Neural cell (in vitro differentiated cells): ENCODE results near the gene OR10J5. TPM values are rescaled to one million over a fixed set of nuclear protein-coding genes. Genes with fewer than 3 reads are reported as not detected.
"Not testable (repeated sequence)": the region's sequence is repeated elsewhere in the genome, so short reads cannot be mapped to it uniquely, and the experiment has no call there.

ENCODE experiments used
- H2AFZ ChIP-seq: fragments of 200-600, 300-800 bp; sonication (generic), shearing (Covaris generic); 2 replicates; pipeline ENCODE4 v1.6.0; 2014; ENCODE audit warnings: low read depth, mild to moderate bottlenecking, antibody characterized with exemption, low read length, moderate library complexity
- H3F3A ChIP-seq: fragments of 200-600 bp; shearing (Covaris generic); 2 replicates; pipeline ENCODE4 v1.6.1; 2016; ENCODE audit warnings: mild to moderate bottlenecking, moderate library complexity, mixed read lengths, antibody characterized with exemption, low read length; ENCODE audit not compliant: insufficient read depth, poor library complexity, severe bottlenecking
- H3K27ac ChIP-seq: fragments of 200-600, 300-800 bp; sonication (generic), shearing (Covaris generic); 2 replicates; pipeline ENCODE4 v1.5.1; 2014; ENCODE audit warnings: mild to moderate bottlenecking, low read length, moderate library complexity
- H3K27me3 ChIP-seq: fragments of 300-800, 200-600 bp; sonication (generic), shearing (Covaris generic); 2 replicates; pipeline ENCODE4 v1.6.0; 2014; ENCODE audit warnings: mild to moderate bottlenecking, low read depth, low read length, moderate library complexity; ENCODE audit not compliant: insufficient read depth
- H3K36me3 ChIP-seq: fragments of 300-800, 200-600 bp; sonication (generic), shearing (Covaris generic); 2 replicates; pipeline ENCODE4 v1.5.1; 2014; ENCODE audit warnings: mild to moderate bottlenecking, antibody characterized with exemption, low read length, moderate library complexity; ENCODE audit not compliant: insufficient read depth
- H3K4me2 ChIP-seq: fragments of 300-800, 200-600 bp; sonication (generic), shearing (Covaris generic); 2 replicates; pipeline ENCODE4 v1.6.0; 2014; ENCODE audit warnings: mild to moderate bottlenecking, low read length
- H3K4me3 ChIP-seq: fragments of 300-800, 200-600 bp; sonication (generic), shearing (Covaris generic); 2 replicates; pipeline ENCODE4 v1.5.1; 2014; ENCODE audit warnings: mild to moderate bottlenecking, low read length, moderate library complexity
- H3K79me2 ChIP-seq: fragments of 200-600 bp; shearing (Covaris generic); replicated peaks from 2 replicates; pipeline ENCODE4 v1.6.0; 2014; ENCODE audit warnings: mild to moderate bottlenecking, low read length, moderate library complexity; ENCODE audit not compliant: insufficient read depth
- H3K9ac ChIP-seq: fragments of 300-800, 200-600 bp; sonication (generic), shearing (Covaris generic); 2 replicates; pipeline ENCODE4 v1.6.1; 2016; ENCODE audit warnings: mild to moderate bottlenecking, low read length, mixed read lengths
- H3K9me2 ChIP-seq: fragments of 200-600 bp; shearing (Covaris generic); 2 replicates; pipeline ENCODE4 v1.6.1; 2016; ENCODE audit warnings: mild to moderate bottlenecking, low read length, mixed read lengths; ENCODE audit not compliant: insufficient read depth
- H3K9me3 ChIP-seq: fragments of 200-600, 300-800 bp; sonication (generic), shearing (Covaris generic); 2 replicates; pipeline ENCODE4 v1.6.1; 2016; ENCODE audit warnings: mild to moderate bottlenecking, mixed run types, low read length, moderate library complexity, mixed read lengths
- H4K20me1 ChIP-seq: fragments of 200-600 bp; shearing (Covaris generic); 2 replicates; pipeline ENCODE4 v1.6.1; 2016; ENCODE audit warnings: mild to moderate bottlenecking, mixed run types; ENCODE audit not compliant: insufficient read depth
- EP300 ChIP-seq: fragments of 450-650 bp; conservative IDR thresholded peaks from 2 replicates; pipeline ENCODE4 v1.6.1; 2014; ENCODE audit warnings: antibody characterized with exemption, mild to moderate bottlenecking, moderate library complexity; ENCODE audit not compliant: poor library complexity, severe bottlenecking
- EZH2 ChIP-seq: fragments of 200-600, 300-800 bp; shearing (Covaris generic), sonication (generic); IDR thresholded peaks from 2 replicates; pipeline ENCODE4 v1.6.1; 2014; ENCODE audit warnings: antibody characterized with exemption, low read length, borderline replicate concordance, mild to moderate bottlenecking; ENCODE audit not compliant: insufficient read depth, poor library complexity, severe bottlenecking
- MXI1 ChIP-seq: fragments of 450-650 bp; conservative IDR thresholded peaks from 2 replicates; pipeline ENCODE4 v1.6.1; 2014; ENCODE audit warnings: antibody characterized with exemption, mild to moderate bottlenecking; ENCODE audit not compliant: poor library complexity, severe bottlenecking
- POLR2AphosphoS5 ChIP-seq: IDR thresholded peaks from 2 replicates; pipeline ENCODE4 v1.6.1; 2012
- RAD21 ChIP-seq: fragments of 450-650 bp; conservative IDR thresholded peaks from 2 replicates; pipeline ENCODE4 v1.6.1; 2014; ENCODE audit warnings: antibody characterized with exemption, mild to moderate bottlenecking, moderate library complexity
- SMC3 ChIP-seq: fragments of 450-650 bp; conservative IDR thresholded peaks from 2 replicates; pipeline ENCODE4 v1.6.1; 2014; ENCODE audit warnings: antibody characterized with exemption, mild to moderate bottlenecking, moderate library complexity; ENCODE audit not compliant: poor library complexity
- TAF1 ChIP-seq: IDR thresholded peaks from 2 replicates; pipeline ENCODE4 v1.6.1; 2012; ENCODE audit warnings: low read depth
- polyA plus RNA-seq: library from polyadenylated mRNA; depleted of rRNA; stranded (reverse); fragments of >200 nt; gene quantifications from 2 replicates; pipeline ENCODE4 v1.2.3, GENCODE V29; 2014
- TF ChIP-seq, protein P1 (sequence below): fragments of 450-650 bp; IDR thresholded peaks from 2 replicates; pipeline ENCODE4 v1.5.1; 2014; ENCODE audit warnings: antibody characterized with exemption, mild to moderate bottlenecking, moderate library complexity; ENCODE audit not compliant: poor library complexity, severe bottlenecking
- TF ChIP-seq, protein P2 (sequence below): IDR thresholded peaks from 2 replicates; pipeline ENCODE4 v1.6.1; 2012; ENCODE audit warnings: borderline replicate concordance

The OR10J5 gene
- polyA plus RNA-seq, 1 donor from 2014 or later: not detected

DNA sequence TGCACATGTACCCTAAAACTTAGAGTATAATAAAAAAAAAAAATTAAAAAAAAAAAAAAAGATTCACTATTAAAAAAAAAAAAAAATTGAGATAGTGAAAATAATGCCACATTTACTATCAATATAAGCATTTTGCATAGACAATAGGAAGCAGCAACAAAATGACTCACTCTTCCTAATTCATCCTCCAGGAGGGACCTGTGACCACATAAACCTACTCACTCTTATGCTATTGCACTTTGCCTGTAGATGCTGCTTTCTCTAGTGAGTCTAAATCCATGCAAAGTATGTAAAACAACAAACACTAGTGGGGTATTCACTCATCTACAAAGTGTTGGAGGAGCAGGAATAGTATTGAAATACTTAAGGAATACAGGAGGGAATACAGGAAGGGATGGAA lies 2.9 kb downstream of the OR10J5 start:
- no peak overlapping the region for H3K4me3 ChIP-seq
- H4K20me1 ChIP-seq: no peaks in the 10 kb centered on the region
- H3K27me3 ChIP-seq: no peaks in the 10 kb centered on the region
- no peak overlapping the region for H3K9ac ChIP-seq
- H3K9me2 ChIP-seq: no peaks in the 10 kb centered on the region
- no peaks in the 10 kb centered on the region for H3F3A ChIP-seq
- no peaks in the 10 kb centered on the region for H3K79me2 ChIP-seq
- no peak overlapping the region for H3K27ac ChIP-seq
- H2AFZ ChIP-seq: no peak overlapping the region
- H3K36me3 ChIP-seq: no peaks in the 10 kb centered on the region
- no peaks in the 10 kb centered on the region for H3K9me3 ChIP-seq
- no peak for TF ChIP-seq MXI1
- TF ChIP-seq, protein P1, sequence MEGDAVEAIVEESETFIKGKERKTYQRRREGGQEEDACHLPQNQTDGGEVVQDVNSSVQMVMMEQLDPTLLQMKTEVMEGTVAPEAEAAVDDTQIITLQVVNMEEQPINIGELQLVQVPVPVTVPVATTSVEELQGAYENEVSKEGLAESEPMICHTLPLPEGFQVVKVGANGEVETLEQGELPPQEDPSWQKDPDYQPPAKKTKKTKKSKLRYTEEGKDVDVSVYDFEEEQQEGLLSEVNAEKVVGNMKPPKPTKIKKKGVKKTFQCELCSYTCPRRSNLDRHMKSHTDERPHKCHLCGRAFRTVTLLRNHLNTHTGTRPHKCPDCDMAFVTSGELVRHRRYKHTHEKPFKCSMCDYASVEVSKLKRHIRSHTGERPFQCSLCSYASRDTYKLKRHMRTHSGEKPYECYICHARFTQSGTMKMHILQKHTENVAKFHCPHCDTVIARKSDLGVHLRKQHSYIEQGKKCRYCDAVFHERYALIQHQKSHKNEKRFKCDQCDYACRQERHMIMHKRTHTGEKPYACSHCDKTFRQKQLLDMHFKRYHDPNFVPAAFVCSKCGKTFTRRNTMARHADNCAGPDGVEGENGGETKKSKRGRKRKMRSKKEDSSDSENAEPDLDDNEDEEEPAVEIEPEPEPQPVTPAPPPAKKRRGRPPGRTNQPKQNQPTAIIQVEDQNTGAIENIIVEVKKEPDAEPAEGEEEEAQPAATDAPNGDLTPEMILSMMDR: no peak
- no peak for TF ChIP-seq RAD21
- no peak for TF ChIP-seq EP300
- no peak for TF ChIP-seq EZH2
- TF ChIP-seq POLR2AphosphoS5: no peak
- TF ChIP-seq, protein P2, sequence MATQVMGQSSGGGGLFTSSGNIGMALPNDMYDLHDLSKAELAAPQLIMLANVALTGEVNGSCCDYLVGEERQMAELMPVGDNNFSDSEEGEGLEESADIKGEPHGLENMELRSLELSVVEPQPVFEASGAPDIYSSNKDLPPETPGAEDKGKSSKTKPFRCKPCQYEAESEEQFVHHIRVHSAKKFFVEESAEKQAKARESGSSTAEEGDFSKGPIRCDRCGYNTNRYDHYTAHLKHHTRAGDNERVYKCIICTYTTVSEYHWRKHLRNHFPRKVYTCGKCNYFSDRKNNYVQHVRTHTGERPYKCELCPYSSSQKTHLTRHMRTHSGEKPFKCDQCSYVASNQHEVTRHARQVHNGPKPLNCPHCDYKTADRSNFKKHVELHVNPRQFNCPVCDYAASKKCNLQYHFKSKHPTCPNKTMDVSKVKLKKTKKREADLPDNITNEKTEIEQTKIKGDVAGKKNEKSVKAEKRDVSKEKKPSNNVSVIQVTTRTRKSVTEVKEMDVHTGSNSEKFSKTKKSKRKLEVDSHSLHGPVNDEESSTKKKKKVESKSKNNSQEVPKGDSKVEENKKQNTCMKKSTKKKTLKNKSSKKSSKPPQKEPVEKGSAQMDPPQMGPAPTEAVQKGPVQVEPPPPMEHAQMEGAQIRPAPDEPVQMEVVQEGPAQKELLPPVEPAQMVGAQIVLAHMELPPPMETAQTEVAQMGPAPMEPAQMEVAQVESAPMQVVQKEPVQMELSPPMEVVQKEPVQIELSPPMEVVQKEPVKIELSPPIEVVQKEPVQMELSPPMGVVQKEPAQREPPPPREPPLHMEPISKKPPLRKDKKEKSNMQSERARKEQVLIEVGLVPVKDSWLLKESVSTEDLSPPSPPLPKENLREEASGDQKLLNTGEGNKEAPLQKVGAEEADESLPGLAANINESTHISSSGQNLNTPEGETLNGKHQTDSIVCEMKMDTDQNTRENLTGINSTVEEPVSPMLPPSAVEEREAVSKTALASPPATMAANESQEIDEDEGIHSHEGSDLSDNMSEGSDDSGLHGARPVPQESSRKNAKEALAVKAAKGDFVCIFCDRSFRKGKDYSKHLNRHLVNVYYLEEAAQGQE: no peak
- no peak for TF ChIP-seq TAF1
- no peak for TF ChIP-seq SMC3
- no peak overlapping the region for H3K4me2 ChIP-seq

DNA sequence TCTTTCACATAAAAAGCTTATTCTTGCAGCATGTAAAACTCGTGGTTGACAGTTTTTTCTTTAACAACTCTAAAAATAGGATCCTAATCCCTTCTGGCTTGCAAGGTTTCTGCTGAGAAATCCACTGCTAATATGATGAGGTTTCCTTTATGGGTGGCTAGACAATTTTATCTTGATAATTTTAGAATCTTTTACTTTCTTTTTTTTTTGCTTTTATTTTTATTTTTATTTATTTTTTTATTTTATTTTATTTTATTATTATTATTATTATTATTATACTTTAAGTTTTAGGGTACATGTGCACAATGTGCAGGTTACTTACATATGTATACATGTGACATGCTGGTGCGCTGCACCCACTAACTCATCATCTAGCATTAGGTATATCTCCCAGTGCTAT lies 11.0 kb downstream of the OR10J5 start:
- H3K79me2 ChIP-seq, H3K9ac ChIP-seq, H3K4me3 ChIP-seq, H3F3A ChIP-seq, H4K20me1 ChIP-seq, H3K27ac ChIP-seq, H3K9me2 ChIP-seq, H2AFZ ChIP-seq, H3K27me3 ChIP-seq, H3K4me2 ChIP-seq, H3K9me3 ChIP-seq, H3K36me3 ChIP-seq: not testable (repeated sequence)

DNA sequence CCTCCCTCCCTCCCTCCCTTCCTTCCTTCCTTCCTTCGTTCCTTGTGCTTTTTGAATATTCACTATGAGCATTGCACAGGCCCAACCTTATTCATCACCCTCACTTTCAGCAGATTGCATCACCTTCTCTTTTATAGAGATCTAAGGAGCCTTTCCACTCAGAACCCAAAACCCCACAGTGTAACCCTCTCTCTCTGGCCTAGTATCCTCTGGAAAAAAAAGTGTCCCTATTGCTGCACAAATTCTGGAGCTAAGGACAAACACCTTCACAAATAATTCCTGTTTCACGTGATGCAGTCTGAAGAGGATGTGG lies 25.6 kb downstream of the OR10J5 start:
- H3K4me2 ChIP-seq: no peak overlapping the region
- H3K36me3 ChIP-seq: no peaks in the 10 kb centered on the region
- no peaks in the 10 kb centered on the region for H3K79me2 ChIP-seq
- TF ChIP-seq EZH2 (no peak), MXI1 (no peak), POLR2AphosphoS5 (no peak), EP300 (no peak), SMC3 (no peak), TAF1 (no peak), RAD21 (no peak)
- TF ChIP-seq, protein P1: no peak
- TF ChIP-seq, protein P2: no peak
- H2AFZ ChIP-seq: no peak overlapping the region
- no peak overlapping the region for H3K4me3 ChIP-seq
- no peak overlapping the region for H3K27ac ChIP-seq
- no peaks in the 10 kb centered on the region for H3F3A ChIP-seq
- H3K9me3 ChIP-seq: no peaks in the 10 kb centered on the region
- no peaks in the 10 kb centered on the region for H3K9me2 ChIP-seq
- H4K20me1 ChIP-seq: no peaks in the 10 kb centered on the region
- no peaks in the 10 kb centered on the region for H3K27me3 ChIP-seq
- no peak overlapping the region for H3K9ac ChIP-seq
